ENCODE measurements around the gene ZDHHC20. TPM values are rescaled to one million over a fixed set of nuclear protein-coding genes. Genes with fewer than 3 reads are reported as not detected.
A peak's percentile ranks its signal among the peaks of the same experiment; 100 is the strongest.

Gene ZDHHC20
- total RNA-seq, 4 donors from 2014 or later, result 14.6 to 29.2 (median 23.1) TPM

- intact Hi-C loops (cut with DNase I; ENCODE audit: low total_unique reads) (no loop called here), in situ Hi-C loops (cut with MboI; ENCODE audit: low sequenced_read_pairs in 4 of 4) (no loop called here)
- H3K9me3 ChIP-seq, result peaks cover 0 to 4% (median 0%) of the 10 kb centered on the region in 3 donors
- ATAC-seq (no peak), DNase-seq (no peak)
- peak overlapping the region in 1 of 4 donors; percentile 11 for H3K4me3 ChIP-seq
- TF ChIP-seq CTCF (IDR thresholded peaks at IDR 0.05 in 4 of 5, conservative IDR thresholded peaks at IDR 0.05 in 1 of 5), result no peak
- TF ChIP-seq POLR2A (IDR thresholded peaks at IDR 0.05), result no peak
- no peaks in the 10 kb centered on the region for H3K36me3 ChIP-seq
- peak overlapping the region; percentile 60 to 73 (median 66) for H3K27ac ChIP-seq
- H3K4me1 ChIP-seq, result peaks cover 14 to 15% of the 10 kb centered on the region in 2 donors
- H3K27me3 ChIP-seq, result no peaks in the 10 kb centered on the region
These were observed 23.9 kb downstream of the ZDHHC20 start for GRCh38 chr13:21435231-21435630.

- intact Hi-C loops (cut with DNase I; ENCODE audit: low total_unique reads) (no loop called here), in situ Hi-C loops (cut with MboI; ENCODE audit: low sequenced_read_pairs in 4 of 4) (no loop called here)
- Histone ChIP-seq H3K27me3 (no peaks in the 10 kb centered on the region), H3K36me3 (no peaks in the 10 kb centered on the region), H3K9me3 (peaks cover 0 to 4% (median under 1%) of the 10 kb centered on the region in 3 donors), H3K4me1 (peaks cover 14 to 15% of the 10 kb centered on the region in 2 donors), H3K4me3 (no peak overlapping the region), H3K27ac (peak overlapping the region in 3 of 4 donors; percentile 60 to 73 (median 68))
- ATAC-seq, result no peak
- no peak for DNase-seq
- TF ChIP-seq POLR2A (IDR thresholded peaks at IDR 0.05) (no peak), CTCF (IDR thresholded peaks at IDR 0.05 in 4 of 5, conservative IDR thresholded peaks at IDR 0.05 in 1 of 5) (no peak)
These were observed 24.5 kb downstream of the ZDHHC20 start for GRCh38 chr13:21434588-21434987.

GRCh38 chr13:21429211-21429610, 29.9 kb downstream of the ZDHHC20 start:
- in situ Hi-C loops (cut with MboI; ENCODE audit: low sequenced_read_pairs in 4 of 4) (no loop called here), intact Hi-C loops (cut with DNase I; ENCODE audit: low total_unique reads) (no loop called here)
- no peaks in the 10 kb centered on the region for H3K36me3 ChIP-seq
- TF ChIP-seq CTCF (IDR thresholded peaks at IDR 0.05 in 4 of 5, conservative IDR thresholded peaks at IDR 0.05 in 1 of 5) (no peak), POLR2A (IDR thresholded peaks at IDR 0.05) (no peak)
- peaks cover 0 to 6% (median 0%) of the 10 kb centered on the region in 3 donors for H3K9me3 ChIP-seq
- DNase-seq (no peak), ATAC-seq (no peak)
- peaks cover 0 to under 1% of the 10 kb centered on the region in 2 donors for H3K4me1 ChIP-seq
- H3K27ac ChIP-seq, result no peak overlapping the region
- no peak overlapping the region for H3K4me3 ChIP-seq
- no peaks in the 10 kb centered on the region for H3K27me3 ChIP-seq

- intact Hi-C loops (cut with DNase I; ENCODE audit: low total_unique reads), result no loop called here
- no peak overlapping the region for H3K4me3 ChIP-seq
- H3K9me3 ChIP-seq, result peaks cover 0 to 6% (median 0%) of the 10 kb centered on the region in 3 donors
- ATAC-seq (no peak), DNase-seq (no peak)
- in situ Hi-C loops (cut with MboI; ENCODE audit: low sequenced_read_pairs in 4 of 4), result no loop called here
- H3K27me3 ChIP-seq, result no peaks in the 10 kb centered on the region
- TF ChIP-seq CTCF (IDR thresholded peaks at IDR 0.05 in 4 of 5, conservative IDR thresholded peaks at IDR 0.05 in 1 of 5), result no peak
- H3K4me1 ChIP-seq, result no peaks in the 10 kb centered on the region
- no peak overlapping the region for H3K27ac ChIP-seq
- no peaks in the 10 kb centered on the region for H3K36me3 ChIP-seq
These were observed 31.4 kb downstream of the ZDHHC20 start for GRCh38 chr13:21427741-21428140.

GRCh38 chr13:21426238-21426637, 32.9 kb downstream of the ZDHHC20 start:
- in situ Hi-C loops (cut with MboI; ENCODE audit: low sequenced_read_pairs in 4 of 4) (no loop called here), intact Hi-C loops (cut with DNase I; ENCODE audit: low total_unique reads) (no loop called here)
- H3K27ac ChIP-seq, result no peak overlapping the region
- H3K4me3 ChIP-seq, result no peak overlapping the region
- TF ChIP-seq POLR2A (IDR thresholded peaks at IDR 0.05), result no peak
- TF ChIP-seq CTCF (IDR thresholded peaks at IDR 0.05 in 4 of 5, conservative IDR thresholded peaks at IDR 0.05 in 1 of 5), result no peak
- H3K27me3 ChIP-seq, result no peaks in the 10 kb centered on the region
- DNase-seq (no peak), ATAC-seq (no peak)
- H3K4me1 ChIP-seq, result no peaks in the 10 kb centered on the region
- H3K36me3 ChIP-seq, result no peaks in the 10 kb centered on the region
- H3K9me3 ChIP-seq, result peaks cover 0 to 6% (median 0%) of the 10 kb centered on the region in 3 donors
